Subcutaneous adipose tissue (tissue), 4 donors: ENCODE data around the gene HMMR. TPM values are rescaled to one million over a fixed set of nuclear protein-coding genes. Genes with fewer than 3 reads are reported as not detected.

ENCODE experiments used
- total RNA-seq, 4 donors: library from RNA; depleted of rRNA; stranded (reverse); fragments of >200 nt; gene quantifications; one replicate each; pipeline ENCODE4 v1.1.0, GENCODE V29; 2016
- TF ChIP-seq, protein P1 (sequence below): fragments of 450-650 bp; IDR thresholded peaks from one replicate; pipeline ENCODE4 v1.5.1; 2016; ENCODE audit warnings: low read depth, mild to moderate bottlenecking, control low read depth, antibody characterized with exemption, moderate library complexity

The HMMR gene
- total RNA-seq, 4 donors from 2014 or later, result 0.33 to 2.0 (median 1.5) TPM; not detected in 1

DNA sequence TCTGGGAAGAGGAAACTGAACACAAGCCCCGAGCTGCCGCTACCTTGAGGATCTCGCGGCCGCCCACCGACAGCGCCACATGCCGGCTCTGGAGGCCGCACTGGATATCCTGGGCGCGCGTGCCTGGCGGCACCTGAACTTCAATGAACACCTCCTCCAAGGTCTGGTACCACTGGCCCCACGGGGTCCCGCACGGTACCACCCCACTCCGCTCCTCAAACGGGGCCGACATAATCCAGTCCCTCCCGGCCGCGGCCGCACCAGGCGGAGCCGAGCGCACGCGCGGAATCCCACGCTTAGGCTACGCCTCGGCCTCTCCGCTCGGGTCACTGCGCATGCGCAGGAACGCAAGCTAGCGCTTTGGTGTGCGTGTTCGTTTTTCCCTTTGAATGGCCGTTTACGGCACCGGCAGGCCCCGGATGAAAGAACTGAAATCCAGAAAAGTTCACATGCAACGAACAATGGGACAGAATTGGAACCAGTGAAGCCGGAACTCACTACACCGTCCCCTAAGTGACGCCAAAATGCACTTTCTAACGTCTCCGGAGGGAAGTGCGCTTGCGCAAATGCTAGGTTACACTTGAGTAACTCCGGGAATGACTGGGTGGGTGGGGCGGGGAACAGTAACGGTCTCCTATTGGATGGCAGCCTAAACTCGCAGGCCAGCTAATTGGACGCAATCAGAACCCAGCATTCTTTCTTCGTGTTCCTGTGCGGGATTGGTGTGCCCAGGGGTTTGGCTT lies 442 bp upstream of the HMMR start, which contains the start of gene NUDCD2:
Gene NUDCD2, minus strand, starts transcription at position 284 of the 743 bp plus-strand sequence. Its CDS starts 52 bp downstream, at position 232.
- TF ChIP-seq, protein P1, sequence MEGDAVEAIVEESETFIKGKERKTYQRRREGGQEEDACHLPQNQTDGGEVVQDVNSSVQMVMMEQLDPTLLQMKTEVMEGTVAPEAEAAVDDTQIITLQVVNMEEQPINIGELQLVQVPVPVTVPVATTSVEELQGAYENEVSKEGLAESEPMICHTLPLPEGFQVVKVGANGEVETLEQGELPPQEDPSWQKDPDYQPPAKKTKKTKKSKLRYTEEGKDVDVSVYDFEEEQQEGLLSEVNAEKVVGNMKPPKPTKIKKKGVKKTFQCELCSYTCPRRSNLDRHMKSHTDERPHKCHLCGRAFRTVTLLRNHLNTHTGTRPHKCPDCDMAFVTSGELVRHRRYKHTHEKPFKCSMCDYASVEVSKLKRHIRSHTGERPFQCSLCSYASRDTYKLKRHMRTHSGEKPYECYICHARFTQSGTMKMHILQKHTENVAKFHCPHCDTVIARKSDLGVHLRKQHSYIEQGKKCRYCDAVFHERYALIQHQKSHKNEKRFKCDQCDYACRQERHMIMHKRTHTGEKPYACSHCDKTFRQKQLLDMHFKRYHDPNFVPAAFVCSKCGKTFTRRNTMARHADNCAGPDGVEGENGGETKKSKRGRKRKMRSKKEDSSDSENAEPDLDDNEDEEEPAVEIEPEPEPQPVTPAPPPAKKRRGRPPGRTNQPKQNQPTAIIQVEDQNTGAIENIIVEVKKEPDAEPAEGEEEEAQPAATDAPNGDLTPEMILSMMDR, result no peak

DNA sequence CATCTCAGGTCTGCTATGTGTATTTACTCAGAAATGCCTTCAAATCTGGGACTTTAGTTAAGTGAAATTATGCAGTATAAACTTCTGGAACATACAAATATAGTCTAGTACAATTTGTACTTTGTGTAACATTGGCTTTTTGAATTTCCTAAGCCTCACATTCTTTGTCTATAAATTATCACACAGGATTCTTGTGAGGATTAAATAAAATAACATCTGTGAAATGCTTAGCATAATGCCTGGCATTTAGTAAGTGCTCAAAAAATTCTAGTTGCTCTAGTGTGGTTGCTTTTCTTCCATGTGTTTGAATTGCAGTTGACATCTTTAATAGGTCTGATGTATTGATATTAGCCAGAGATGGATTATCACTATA lies 2.6 kb downstream of the HMMR start:
- TF ChIP-seq, protein P1, result no peak

DNA sequence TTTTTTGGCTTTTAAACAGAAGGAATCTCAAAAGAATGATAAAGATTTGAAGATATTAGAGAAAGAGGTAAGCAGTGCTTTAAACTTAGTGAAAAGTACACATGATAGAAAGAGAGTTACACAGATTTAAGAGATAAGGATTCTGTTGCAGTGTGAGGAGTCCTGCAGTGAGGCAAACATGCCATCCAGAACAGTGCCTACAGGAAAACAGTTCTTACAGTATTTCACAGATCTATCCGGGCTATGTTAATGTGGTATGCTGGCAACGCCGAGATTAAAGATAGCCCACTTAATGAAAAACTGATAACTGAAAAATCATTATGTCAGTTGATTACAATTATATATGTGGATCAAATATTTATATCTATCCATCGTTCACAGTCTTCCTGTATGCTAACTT lies 7.2 kb downstream of the HMMR start:
- TF ChIP-seq, protein P1, result no peak

DNA sequence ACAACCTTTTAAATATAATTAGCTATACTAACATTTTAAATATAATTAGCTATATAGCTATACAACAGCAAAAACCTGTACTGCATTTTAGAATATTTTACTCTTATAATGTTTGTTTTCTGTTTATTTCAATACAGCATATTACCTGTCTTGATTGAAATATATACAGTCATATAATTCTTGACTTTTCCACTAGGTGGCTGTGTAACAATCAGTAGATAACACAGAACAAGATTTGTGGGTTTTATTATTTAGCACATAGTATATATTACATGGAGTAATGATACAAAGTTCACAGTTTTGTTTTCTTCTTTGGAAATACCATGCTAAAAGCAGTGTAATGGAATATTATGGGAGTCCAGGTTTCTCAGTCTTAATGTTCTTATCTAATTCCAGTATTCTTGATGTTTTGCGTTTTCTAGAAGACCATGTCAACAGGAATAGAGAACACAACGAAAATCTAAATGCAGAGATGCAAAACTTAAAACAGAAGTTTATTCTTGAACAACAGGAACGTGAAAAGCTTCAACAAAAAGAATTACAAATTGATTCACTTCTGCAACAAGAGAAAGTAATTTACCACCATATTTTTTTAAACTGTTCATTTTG lies 13.3 kb downstream of the HMMR start:
- TF ChIP-seq, protein P1, result no peak

DNA sequence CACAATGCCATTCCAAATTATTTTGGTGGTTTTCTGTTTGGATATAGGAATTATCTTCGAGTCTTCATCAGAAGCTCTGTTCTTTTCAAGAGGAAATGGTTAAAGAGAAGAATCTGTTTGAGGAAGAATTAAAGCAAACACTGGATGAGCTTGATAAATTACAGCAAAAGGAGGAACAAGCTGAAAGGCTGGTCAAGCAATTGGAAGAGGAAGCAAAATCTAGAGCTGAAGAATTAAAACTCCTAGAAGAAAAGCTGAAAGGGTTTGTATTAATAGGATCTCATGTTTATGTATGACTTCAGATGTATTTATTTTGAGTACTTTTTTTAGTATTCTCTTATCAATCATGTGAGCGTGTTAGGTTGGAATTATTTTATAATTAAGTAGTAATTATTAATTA lies 15.0 kb downstream of the HMMR start:
- TF ChIP-seq, protein P1, result no peak

DNA sequence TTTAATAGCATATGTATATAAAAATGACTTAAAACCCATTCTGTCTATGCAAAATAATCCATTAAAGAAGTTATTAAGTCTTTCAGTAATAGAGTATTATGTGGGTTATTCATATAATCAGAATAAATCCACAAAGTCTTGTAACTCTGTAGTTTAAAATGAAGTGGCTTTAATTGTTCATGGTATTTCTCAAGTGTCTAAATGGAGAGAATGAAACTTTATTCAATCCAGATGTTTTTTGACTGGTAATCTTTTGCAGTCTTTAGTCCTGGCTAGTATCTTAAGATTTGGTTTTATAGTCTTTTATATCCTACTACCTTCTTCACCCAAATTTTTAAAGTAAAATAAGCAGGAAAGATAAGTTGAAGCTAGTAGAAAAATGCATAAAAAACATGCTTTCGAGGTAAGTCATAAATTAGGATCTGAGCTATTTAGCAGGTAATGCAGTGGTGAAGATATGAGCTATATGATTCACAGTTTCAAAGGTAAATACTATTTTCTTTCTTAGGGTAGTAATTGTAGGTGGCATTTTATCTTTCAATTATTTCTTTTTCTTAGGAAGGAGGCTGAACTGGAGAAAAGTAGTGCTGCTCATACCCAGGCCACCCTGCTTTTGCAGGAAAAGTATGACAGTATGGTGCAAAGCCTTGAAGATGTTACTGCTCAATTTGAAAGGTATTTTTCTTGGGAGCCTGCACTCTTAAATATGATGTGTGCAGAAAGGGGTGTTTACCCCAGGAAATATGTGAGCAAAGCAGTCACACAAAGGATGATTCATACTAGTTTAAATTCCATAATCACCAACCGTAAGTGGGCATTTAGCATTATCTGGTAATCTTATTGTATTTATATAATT lies 17.9 kb downstream of the HMMR start:
- TF ChIP-seq, protein P1, result no peak

DNA sequence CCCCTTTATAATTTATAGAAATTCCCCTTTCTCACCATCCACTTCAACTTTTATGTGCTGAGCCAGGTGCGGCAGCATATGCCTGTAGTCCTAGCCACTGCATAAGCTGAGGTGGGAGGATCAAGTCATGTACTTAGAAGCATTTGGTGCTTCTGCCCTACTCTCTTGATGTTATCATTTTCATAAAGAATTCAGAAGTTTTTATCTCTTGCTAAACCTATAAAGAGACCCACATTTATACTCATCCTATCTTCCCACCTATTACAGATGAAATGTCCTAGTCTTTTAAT lies 18.5 kb downstream of the HMMR start:
- TF ChIP-seq, protein P1, result no peak
